Renal cortex interstitium (tissue), 11 donors: ENCODE results near the gene NACA2. TPM values are rescaled to one million over a fixed set of nuclear protein-coding genes. Genes with fewer than 3 reads are reported as not detected.
"Not testable (repeated sequence)": the region's sequence is repeated elsewhere in the genome, so short reads cannot be mapped to it uniquely, and the experiment has no call there.

ENCODE experiments used
- DNase-seq, 11 donors: peaks; one replicate each; pipeline ENCODE4 v3.0.0-alpha.2; 2013; ENCODE audit warnings: low read depth in 9 of 11, low spot score in 4 of 11; ENCODE audit errors: extremely low read depth in 1 of 11
- polyA plus RNA-seq, 3 donors: library from polyadenylated mRNA; unstranded; fragments of 120-200 nt; gene quantifications; one replicate each; pipeline ENCODE4 v1.2.1, GENCODE V29; 2013; ENCODE audit not compliant: insufficient read length in 3 of 3

Gene NACA2
- polyA plus RNA-seq, 3 donors = 1.7 to 2.9 (median 2.4) TPM

GRCh38 chr17:61611323-61611722 lies 20.3 kb upstream of the NACA2 start:
- DNase-seq = no peak

DNA sequence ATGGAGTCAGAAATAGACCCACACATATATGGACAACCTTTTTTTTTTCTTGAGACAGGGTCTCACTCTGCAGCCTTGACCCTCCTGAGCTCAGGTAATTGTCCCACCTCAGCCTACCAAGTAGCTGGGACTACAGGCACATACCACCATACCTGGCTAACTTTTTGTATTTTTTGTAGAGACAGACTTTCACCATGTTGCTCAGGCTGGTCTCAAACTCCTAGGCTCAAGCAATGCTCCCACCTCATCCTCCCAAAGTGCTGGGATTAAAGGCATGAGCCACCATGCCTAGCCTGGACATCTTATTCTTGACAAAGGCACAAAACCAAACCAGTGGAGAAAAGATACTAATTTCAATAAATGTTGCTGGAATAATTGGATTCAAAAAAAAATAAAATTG lies 14.7 kb upstream of the NACA2 start:
- DNase-seq = no peak

GRCh38 chr17:61601297-61601696 lies 10.3 kb upstream of the NACA2 start:
- DNase-seq = no peak

DNA sequence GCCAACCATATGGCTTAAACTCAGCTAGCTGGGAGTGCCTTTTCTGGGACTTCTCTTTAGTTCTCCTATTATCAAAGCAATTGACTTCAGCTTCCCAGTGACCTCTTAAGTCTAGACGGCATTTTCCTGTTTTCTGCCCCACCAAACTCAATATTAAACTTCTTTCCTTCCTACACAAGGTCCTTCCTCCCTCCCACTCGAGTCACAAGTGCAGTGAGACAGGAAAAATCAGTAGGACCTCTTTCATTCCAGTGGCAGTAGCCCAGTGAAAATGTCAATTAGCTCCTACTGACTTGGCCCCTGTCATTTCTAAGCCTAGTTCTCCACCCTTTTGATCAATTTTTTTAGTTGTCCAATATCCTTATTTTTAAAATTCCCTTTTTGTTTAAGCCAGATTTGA lies 9.6 kb upstream of the NACA2 start:
- no peak for DNase-seq

DNA sequence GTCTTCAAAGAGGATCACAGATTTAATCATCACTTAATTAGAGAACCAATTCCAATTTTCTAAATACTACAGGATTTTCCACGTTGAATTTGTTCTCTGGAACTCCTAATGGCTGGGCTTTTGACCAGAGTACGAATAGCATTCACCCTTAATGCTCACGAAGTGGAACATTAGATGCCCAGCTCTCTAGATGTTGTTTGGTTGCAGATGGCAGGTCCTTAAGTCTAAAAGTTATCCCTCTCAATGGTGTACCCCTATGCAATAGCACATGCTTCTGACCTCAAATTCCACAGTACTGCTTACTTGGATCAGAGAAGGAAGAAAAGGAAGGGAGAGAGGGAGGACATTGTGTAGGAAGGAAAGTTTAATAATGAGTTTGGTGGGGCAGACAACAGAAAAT lies 8.6 kb upstream of the NACA2 start:
- DNase-seq = no peak

DNA sequence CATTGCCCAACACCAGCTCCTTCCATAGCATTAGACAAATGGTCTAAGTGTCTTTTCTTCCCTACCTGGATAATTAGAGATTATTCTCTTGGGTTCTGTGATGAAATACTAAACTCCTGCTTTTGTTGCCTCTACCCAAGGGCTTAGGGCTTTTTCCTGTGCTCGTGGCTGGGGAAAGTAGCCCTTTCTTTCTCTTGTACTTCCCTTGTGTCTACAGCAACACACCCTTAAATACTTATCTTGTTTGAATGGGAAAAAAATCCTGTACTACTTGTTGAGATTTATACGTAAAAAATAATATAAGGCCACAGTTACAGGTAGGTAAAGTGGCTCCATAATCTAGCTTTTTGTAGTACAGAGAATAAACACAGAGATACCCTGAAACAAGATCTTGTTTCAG lies 7.0 kb upstream of the NACA2 start:
- no peak for DNase-seq

- no peak for DNase-seq
Measured at GRCh38 chr17:61597607-61598006, 6.6 kb upstream of the NACA2 start.

DNA sequence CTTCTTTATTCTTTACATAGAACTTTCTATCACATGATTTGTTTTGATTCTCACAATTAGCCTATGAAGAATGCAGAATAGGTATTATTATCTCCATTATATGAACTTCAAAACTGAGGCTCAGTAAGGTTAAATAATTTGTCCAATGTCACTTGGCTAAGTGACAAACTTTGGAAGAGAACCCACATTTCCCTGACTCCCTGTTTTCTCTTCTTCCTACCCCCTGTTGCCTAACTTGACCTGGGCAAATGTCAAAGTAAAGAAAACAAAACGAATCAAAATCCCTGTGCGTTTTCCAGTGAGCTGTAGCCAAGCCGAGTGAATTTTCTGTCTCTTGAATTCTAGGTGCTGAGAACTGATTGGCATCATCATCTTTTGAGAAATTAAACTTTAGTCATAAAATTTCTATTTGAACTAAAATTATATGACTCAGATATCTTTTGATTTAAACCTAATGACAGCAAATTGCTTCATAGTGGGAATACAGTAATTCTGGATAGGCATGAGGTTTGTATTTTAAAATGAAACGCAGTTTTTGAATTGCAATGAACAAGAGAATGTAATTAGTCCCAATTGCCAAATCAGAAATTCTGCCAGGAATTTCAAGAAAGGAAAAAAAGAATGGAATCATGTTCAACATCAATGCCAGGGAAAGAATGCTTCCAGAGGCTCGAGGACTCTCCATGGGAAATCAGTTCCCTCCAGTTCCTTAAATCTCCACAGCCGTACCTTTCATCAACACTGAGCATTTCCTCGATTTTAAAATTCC lies 4.6 kb upstream of the NACA2 start:
- DNase-seq = no peak

GRCh38 chr17:61594294-61594825 lies 3.3 kb upstream of the NACA2 start:
- no peak for DNase-seq

DNA sequence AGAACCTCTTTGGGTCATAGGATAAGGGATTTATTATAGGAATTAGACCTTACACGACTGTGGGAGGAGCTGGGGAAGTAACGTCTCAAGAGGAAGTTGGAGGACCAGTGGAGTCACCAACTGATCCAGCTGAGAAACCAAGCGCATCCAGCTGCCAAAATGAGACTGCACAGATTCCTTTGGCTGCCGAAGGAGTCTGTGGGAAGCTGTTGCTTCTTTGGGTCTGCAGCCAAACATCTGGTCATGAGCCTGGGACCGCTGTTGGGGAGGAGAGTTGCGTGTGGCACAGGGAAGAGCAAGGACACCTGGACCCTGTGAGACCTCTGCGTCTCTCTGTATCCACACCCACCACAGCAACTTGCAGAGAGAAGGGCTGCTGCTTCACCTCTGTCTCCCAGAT lies 2.4 kb upstream of the NACA2 start:
- no peak for DNase-seq

DNA sequence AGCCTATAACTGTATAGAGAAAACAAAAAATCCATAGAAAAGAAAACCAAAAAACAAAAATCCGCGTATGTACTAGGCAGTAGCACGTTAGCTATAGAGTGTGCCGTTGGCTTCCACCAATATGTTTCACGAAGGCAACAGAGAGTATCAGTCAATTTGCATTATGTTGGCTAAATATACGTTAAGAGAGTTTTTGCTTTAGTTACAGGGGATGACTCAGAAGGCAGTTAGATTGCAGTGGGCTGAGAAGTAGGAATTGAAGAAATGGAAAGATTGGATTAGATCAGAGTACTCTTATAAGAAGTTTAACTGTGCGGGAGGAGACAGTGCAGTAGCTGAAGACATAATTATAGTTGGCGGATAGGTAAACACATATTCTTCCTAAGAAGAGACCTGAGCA lies 911 bp upstream of the NACA2 start:
- no peak for DNase-seq

- no peak for DNase-seq
Measured at GRCh38 chr17:61589990-61590389, 1.0 kb downstream of the NACA2 start.

DNA sequence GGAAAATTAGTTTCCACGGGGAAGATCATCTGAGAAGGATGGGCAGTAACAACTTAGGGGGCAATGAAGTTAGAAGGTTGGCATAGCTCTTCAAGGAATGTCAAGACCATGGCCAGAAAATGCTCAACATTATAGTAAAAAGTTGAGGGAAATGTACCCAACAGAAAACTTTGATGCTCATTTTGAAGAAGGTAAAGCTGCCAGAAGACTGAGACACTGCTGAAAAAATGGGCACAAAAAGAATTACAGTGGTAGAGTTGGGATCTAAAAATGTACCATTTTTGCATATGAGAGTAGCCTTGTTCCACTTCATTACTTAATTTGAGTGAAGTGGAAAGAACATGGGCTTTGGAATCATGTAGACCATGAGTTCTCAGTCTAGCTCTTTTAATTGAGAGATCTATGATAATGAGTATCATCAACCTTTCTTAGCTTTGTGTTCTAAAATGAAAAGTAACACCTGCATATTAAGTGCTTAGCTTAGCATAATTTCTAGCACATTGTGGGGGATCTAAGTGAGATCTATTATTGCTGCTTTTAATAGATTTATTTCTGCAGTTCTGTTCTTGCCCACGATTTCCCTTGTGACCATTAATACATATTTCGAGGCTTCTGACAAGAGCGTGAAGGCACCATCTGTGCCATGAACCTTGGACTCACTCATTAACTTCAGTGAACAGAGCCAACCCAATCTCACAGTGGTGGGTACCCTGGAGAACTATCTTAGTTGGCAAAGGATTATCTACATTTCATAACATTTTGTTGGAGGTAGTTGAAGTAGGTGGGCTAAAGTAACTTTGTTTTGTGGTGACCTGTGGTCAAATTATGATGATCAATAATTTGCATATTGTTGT lies 3.0 kb downstream of the NACA2 start:
- no peak for DNase-seq

DNA sequence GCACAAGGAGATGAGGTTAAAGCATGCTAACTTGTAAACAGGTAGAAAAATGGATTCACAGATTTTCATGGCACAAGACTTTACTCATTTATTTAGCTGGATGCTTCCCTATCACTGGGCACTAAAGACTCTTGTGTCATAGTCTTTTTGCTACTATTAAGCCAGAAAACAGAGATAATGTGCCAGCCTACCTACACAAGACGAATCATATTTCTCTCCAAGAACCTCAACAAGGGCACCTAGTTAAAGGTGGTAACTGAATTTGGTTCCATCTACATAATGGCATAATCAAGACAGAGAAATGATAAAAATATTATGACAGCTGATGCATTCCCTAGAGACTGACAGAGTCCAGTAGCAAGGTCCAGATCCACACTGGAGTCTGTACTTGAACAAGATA lies 3.8 kb downstream of the NACA2 start:
- DNase-seq = no peak

DNA sequence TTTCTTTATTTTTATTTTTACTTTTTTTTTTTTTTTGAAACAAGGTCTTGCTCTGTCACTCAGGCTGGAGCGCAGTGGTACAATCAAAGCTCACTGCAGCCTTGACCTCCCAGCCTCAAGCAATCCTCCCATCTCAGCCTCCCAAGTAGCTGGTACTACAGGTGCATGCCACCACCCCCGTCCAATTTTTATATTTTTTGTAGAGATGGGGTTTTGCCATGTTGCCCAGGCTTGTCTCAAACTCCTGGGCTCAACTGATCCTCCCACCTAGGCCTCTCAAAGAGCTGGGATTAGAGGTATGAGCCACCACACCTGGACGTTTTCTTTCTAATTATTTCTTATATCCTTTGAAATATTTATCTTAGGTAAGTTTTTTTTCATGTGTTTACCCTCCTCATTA lies 4.4 kb downstream of the NACA2 start:
- DNase-seq = not testable (repeated sequence)

GRCh38 chr17:61586031-61586566 lies 4.9 kb downstream of the NACA2 start:
- DNase-seq = no peak

DNA sequence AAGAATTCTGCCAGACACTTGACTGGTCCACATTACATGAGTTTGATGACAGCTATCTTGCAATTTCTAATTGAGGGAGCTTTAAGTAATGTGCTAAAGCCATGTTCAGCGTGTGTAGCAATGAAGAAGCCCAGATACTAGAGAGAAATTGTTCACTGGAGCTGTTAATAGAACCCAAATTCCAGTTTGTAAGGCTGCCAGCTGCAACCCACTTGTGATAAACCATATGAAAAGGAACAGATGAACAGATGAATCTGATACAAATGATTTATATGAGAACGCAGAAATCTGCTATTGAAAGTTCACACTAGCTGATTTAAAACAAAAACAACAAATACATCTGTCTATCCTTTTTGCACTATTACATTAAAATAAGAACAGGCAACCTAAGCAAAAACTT lies 6.2 kb downstream of the NACA2 start:
- DNase-seq = no peak

DNA sequence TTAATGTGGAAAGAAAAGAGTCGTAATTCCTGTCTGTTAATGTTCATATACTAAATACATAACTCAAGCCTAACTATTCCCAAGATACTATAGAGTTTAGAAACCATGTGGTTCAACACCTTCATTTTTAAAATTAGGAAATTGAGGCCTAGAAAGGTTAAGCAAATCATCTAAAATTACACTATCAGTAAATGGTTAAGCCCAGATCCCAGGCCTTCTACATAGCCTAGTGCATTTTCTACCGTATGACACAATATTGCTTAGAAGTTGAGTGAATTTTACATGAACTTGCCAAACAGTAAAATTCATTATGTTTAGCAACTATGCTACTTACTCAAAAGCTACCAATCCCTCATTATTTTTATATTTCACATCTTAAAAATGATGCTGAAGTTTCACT lies 6.8 kb downstream of the NACA2 start:
- no peak for DNase-seq

- DNase-seq = no peak
Measured at GRCh38 chr17:61583660-61584264, 7.3 kb downstream of the NACA2 start.

DNA sequence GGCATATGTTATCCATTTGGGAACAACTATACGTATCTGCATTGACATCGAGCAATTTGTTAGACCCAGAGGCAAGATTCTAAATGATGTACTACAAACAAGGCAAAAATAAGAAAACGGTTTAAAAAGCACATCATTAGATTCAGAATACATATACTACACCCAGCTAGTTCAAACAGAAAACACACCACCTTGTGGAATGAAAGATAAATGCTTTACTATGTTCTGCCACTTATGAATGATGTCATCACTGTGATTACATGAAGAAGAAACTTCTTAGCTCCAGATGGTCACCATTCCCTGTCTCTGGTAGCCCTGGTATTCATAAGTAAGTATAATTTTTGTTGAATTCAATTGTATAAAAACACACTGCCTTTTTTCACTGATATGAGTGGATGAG lies 7.8 kb downstream of the NACA2 start:
- DNase-seq = peak in 1 of 11 donors; percentile 9
